HG02763 (cell line): ENCODE results near the gene PODXL2.
"Not testable (repeated sequence)": the region's sequence is repeated elsewhere in the genome, so short reads cannot be mapped to it uniquely, and the experiment has no call there.

Experiments
- ATAC-seq: cut with Tn5 transposase; IDR thresholded peaks from one replicate; pipeline ENCODE4 v1.9.1; 2021; ENCODE audit warnings: mild to moderate bottlenecking, moderate library complexity; ENCODE audit not compliant: unreplicated experiment

PODXL2 gene

GRCh38 chr3:127702151-127702578 lies 73.2 kb downstream of the PODXL2 start:
- ATAC-seq: no peak

DNA sequence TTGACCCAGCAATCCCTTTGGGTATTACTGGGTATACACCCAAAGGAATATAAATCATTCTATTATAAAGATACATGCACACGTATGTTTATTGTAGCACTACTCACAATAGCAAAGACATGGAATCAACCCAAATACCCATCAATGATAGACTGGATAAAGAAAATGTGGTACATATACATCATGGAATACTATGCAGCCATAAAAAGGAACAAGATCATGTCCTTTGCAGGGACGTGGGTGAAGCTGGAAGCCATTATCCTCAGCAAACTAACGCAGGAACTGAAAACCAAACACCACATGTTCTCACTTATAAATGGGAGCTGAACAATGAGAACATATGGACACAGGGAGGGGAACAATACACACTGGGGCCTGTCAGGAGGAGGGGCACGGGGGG lies 75.9 kb downstream of the PODXL2 start:
- ATAC-seq: not testable (repeated sequence)

DNA sequence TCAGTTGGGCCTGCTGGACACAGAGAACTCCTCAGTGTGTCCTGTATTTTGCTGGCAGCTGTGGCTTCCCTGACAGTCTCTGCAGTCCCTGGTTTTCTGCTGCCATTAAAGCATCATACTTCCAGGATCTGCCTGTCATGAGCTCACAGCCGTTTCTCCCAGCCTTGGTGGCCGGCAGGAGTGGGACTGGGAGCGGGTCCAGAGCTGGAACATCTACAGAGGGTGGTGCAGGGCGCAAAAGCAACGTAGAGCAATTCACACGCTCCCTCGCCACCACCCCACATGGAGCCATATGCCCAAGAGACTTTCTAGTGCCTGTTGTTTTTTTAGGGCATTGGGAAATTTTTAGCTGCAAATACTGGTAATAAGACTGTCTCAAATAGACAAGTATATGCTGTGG lies 77.3 kb downstream of the PODXL2 start:
- ATAC-seq: no peak

DNA sequence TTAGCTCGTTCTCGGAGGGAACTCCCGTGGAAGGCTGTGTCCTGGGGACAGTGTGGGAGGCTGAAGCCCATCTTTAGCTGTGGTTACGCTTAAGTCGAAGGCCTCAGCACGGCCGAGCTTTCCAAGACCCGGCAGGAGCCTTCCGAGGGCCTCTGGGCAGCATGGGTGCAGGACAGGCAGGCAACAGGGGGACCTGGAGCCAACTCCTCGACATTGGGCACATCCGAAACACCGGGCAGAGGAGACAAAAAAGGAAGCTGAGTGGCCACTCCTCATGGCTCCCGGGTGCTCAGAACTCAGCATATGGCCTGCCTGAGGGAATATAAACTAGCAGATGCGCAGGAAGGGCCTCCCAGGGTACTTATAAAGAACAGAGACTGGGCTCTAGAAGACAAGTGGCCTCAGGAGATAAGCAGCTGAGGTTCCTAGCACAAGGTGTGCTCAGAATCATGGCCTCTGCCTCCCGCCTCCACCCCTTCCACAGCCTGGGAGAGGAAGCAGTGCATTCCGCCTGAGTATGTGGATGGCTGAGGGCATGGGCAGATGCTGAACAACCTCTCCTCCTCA lies 77.9 kb downstream of the PODXL2 start:
- no peak for ATAC-seq

DNA sequence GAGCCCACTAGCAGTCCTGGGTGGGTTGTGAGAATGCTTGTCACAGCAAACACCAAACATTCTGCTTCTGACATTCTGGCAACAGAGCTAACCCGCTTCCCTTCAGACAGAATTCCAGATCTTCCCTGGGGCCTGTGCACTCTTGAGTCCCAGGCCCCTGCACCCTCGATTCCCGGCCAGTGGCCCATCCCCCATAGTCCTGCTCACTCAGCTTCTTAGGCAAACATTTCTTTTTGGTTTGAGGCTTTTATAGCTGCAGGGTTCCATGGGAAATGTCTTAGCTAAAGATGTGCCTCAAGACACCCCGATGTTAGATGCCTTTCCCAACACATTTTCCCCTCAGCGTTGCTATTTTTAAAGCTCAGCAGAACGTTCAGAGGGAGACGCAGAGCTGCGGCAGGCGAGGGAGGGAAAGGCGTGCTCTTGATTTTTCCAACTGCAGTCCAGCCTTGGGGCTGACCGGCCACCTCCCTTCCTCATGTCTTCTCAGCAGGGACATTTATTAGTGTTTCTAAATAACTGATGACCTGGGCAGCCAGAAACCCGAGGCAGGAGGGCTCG lies 78.9 kb downstream of the PODXL2 start:
- ATAC-seq: no peak

DNA sequence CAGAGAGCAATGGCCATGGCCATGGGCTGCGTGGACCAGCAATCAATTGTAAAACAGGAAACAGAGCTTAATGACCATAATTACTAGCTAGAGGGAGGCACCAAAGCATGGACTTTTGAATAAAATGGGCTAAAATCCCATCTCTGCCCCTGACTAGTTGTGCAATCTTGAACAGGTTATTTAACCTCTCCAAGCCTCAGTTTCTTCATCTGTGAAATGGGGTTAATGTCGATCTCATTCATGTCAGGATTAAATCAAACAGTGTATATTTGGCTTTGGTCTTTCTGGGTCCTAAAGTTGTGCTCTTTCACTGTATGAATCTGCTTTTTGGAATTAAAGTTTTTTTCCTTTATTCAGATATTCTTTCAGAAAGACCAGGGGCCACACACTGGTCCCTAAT lies 79.9 kb downstream of the PODXL2 start:
- no peak for ATAC-seq

GRCh38 chr3:127709320-127710060 lies 80.5 kb downstream of the PODXL2 start:
- no peak for ATAC-seq

- no peak for ATAC-seq
Measured at GRCh38 chr3:127710155-127710941, 81.4 kb downstream of the PODXL2 start.

- ATAC-seq: no peak
Measured at GRCh38 chr3:127711021-127711695, 82.2 kb downstream of the PODXL2 start.

DNA sequence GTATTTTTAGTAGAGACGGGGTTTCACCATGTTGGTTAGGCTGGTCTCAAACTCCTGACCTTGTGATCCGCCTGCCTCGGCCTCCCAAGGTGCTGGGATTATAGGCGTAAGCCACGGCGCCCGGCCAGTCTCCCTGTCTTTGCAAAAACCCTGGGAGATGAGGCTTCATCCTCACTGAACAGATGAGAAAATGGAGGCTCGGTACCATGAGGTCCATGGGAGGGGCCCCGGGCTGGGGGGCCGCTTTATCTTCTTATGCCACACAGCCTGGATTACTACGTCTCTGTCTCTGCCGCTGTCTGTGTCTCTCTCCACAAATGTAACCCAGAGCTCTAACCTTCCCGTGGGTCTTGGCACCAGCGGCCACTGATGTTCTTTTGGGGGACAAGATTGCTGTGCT lies 82.9 kb downstream of the PODXL2 start:
- no peak for ATAC-seq

- no peak for ATAC-seq
Measured at GRCh38 chr3:127712461-127712860, 83.5 kb downstream of the PODXL2 start.

GRCh38 chr3:127712881-127713771 lies 84.1 kb downstream of the PODXL2 start:
- ATAC-seq: no peak

GRCh38 chr3:127714125-127714571 lies 85.2 kb downstream of the PODXL2 start:
- no peak for ATAC-seq

- ATAC-seq: no peak
Measured at GRCh38 chr3:127714866-127715265, 85.9 kb downstream of the PODXL2 start.

GRCh38 chr3:127715532-127715931 lies 86.5 kb downstream of the PODXL2 start:
- ATAC-seq: no peak

DNA sequence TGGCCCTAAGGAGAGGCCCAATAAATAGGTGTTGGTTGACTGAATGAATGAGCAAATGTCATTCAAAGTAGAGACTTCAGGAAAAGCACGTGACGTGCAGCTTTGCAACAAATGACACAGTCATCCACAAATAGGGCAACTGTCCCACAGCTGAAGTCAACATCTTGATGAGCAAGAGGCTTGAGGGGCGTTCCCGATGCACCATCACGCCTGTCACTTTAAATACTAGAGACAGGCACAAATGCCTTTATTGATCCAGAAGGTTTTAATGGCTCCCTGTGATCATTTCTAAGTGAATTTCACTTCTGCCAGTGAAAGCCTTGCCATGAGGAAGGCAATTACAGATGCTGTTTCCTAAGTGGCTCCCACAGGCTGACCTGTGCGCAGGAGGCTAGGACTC lies 87.4 kb downstream of the PODXL2 start:
- ATAC-seq: no peak

DNA sequence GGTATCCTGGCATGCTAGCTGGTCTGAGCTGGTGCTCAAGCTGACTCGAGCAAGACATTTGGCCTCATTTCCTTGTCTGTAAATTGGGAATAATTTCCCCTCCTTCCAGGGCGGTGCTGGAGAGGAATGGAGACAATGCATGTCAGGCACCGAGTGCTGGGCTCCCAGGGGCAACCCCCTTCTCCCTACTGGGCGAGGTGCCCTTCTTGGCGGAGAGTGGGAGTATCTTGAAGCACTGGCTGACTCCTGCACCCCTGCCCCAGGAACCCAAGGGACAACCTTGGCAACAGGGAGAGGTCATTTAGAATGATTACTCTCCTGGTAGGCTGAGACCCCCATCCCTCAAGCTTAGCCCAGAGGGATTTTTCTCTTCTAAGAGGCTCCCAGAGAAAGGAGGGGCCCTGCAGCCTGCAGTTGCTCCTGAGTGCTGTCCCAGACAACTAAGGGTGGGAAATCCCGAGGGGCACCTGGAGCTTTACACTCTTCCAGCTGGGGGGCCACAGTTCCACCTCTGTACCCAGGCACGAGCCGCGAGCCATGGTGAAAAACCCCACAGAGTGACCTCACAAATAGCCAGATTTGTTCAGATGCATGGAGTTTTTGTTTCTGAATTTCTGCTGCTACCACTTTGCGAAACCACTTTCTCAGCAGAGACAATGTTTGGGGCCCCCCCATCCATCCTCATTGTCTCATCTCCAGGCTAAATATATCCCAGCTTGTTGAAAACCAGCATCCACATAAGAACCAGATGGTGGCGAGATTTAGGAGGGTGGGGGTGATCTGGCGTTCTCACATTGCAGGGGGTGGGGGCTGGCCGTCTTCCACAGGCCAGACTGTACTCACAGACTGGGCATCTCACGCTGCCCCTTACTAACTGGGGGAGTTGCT lies 88.6 kb downstream of the PODXL2 start:
- no peak for ATAC-seq

GRCh38 chr3:127718245-127718915 lies 89.4 kb downstream of the PODXL2 start:
- ATAC-seq: no peak

GRCh38 chr3:127718916-127719290 lies 89.9 kb downstream of the PODXL2 start:
- ATAC-seq: no peak
